ENCODE measurements around the gene IRGC.
"Not testable (repeated sequence)": the region's sequence is repeated elsewhere in the genome, so short reads cannot be mapped to it uniquely, and the experiment has no call there.

IRGC gene

GRCh38 chr19:43759515-43759914 is 43.6 kb downstream of the IRGC start:
- DNase-seq = no peak

- DNase-seq = no peak
These were observed 45.1 kb downstream of the IRGC start for GRCh38 chr19:43760941-43761340.

GRCh38 chr19:43762814-43763213 is 46.9 kb downstream of the IRGC start:
- DNase-seq = no peak

- no peak for DNase-seq
These were observed 47.6 kb downstream of the IRGC start for GRCh38 chr19:43763473-43763939.

GRCh38 chr19:43764684-43765083 is 48.8 kb downstream of the IRGC start:
- DNase-seq = not testable (repeated sequence)

GRCh38 chr19:43765109-43765876 is 49.4 kb downstream of the IRGC start:
- DNase-seq = peak; percentile 74

GRCh38 chr19:43766755-43767043 is 50.8 kb downstream of the IRGC start:
- no peak for DNase-seq

GRCh38 chr19:43767316-43767715 is 51.4 kb downstream of the IRGC start:
- DNase-seq = no peak

- DNase-seq = no peak
These were observed 51.9 kb downstream of the IRGC start for GRCh38 chr19:43767818-43768217.

GRCh38 chr19:43768273-43769050 is 52.6 kb downstream of the IRGC start:
- no peak for DNase-seq

GRCh38 chr19:43769256-43769655 is 53.4 kb downstream of the IRGC start:
- no peak for DNase-seq
